ENCODE measurements around the gene RPL31.
"Not testable (repeated sequence)": the region's sequence is repeated elsewhere in the genome, so short reads cannot be mapped to it uniquely, and the experiment has no call there.

RPL31 gene

GRCh38 chr2:101047774-101048173, 45.7 kb downstream of the RPL31 start:
- Mint-ChIP-seq H3K4me1 (peaks cover 25% of the 10 kb centered on the region), H3K36me3 (ENCODE audit: low read depth) (peaks cover 37% of the 10 kb centered on the region), H3K27ac (peak overlapping the region; percentile 74), H3K4me3 (no peak overlapping the region), H3K9me3 (peaks cover 11% of the 10 kb centered on the region), H3K27me3 (ENCODE audit: low read depth, poor library complexity) (peaks cover 6% of the 10 kb centered on the region)
- no peak for DNase-seq
- TF ChIP-seq, protein P1, sequence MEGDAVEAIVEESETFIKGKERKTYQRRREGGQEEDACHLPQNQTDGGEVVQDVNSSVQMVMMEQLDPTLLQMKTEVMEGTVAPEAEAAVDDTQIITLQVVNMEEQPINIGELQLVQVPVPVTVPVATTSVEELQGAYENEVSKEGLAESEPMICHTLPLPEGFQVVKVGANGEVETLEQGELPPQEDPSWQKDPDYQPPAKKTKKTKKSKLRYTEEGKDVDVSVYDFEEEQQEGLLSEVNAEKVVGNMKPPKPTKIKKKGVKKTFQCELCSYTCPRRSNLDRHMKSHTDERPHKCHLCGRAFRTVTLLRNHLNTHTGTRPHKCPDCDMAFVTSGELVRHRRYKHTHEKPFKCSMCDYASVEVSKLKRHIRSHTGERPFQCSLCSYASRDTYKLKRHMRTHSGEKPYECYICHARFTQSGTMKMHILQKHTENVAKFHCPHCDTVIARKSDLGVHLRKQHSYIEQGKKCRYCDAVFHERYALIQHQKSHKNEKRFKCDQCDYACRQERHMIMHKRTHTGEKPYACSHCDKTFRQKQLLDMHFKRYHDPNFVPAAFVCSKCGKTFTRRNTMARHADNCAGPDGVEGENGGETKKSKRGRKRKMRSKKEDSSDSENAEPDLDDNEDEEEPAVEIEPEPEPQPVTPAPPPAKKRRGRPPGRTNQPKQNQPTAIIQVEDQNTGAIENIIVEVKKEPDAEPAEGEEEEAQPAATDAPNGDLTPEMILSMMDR (IDR thresholded peaks at IDR 0.05), result no peak

DNA sequence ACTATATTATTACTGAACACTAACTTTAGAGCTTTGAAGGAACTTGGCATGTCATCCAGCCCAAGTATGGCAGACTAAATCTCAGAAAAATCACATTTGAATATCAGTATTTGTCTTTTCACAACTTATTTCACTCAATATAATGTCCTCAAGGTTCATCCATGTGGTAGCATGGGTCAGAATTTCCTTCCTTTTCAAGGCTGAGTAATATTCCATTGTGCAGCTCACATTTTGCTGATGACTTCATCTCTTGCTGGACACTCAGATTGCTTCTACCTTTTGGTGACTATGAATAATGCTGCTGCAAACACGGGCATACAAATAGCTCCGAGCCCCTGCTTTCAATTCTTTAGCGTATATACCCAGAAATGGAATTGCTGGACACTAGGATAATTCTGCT, 46.7 kb downstream of the RPL31 start:
- H3K4me3 Mint-ChIP-seq, result no peak overlapping the region
- peaks cover 4% of the 10 kb centered on the region for H3K27me3 Mint-ChIP-seq (ENCODE audit: low read depth, poor library complexity)
- H3K9me3 Mint-ChIP-seq, result peaks cover 11% of the 10 kb centered on the region
- H3K4me1 Mint-ChIP-seq, result peaks cover 29% of the 10 kb centered on the region
- H3K36me3 Mint-ChIP-seq (ENCODE audit: low read depth), result peaks cover 37% of the 10 kb centered on the region
- DNase-seq, result no peak
- TF ChIP-seq, protein P1 (IDR thresholded peaks at IDR 0.05), result no peak
- no peak overlapping the region for H3K27ac Mint-ChIP-seq

DNA sequence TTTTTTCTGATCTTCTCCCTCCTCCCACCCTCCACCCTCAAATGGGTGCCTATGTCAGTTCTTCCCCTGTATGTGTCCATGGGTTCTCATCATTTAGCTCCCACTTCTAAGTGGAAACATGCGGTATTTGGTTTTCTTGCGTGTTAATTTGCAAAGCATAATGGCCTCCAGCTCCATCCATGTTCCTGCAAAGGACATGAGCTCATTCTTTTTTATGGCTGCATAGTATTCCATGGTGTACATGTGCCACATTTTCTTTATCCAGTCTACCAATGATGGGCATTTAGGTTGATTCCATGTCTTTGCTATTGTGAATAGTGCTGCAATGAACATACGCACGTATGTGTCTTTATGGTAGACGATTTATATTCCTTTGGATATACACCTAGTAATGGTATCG, 48.8 kb downstream of the RPL31 start:
- not testable (repeated sequence) for H3K4me3 Mint-ChIP-seq; H3K27ac Mint-ChIP-seq; DNase-seq; H3K27me3 Mint-ChIP-seq (ENCODE audit: low read depth, poor library complexity)
- Mint-ChIP-seq H3K9me3 (peaks cover 11% of the 10 kb centered on the region), H3K36me3 (ENCODE audit: low read depth) (peaks cover 37% of the 10 kb centered on the region), H3K4me1 (peaks cover 34% of the 10 kb centered on the region)

GRCh38 chr2:101052147-101052546, 50.1 kb downstream of the RPL31 start:
- peaks cover 45% of the 10 kb centered on the region for H3K36me3 Mint-ChIP-seq (ENCODE audit: low read depth)
- no peak for DNase-seq
- H3K9me3 Mint-ChIP-seq, result peaks cover 15% of the 10 kb centered on the region
- H3K4me3 Mint-ChIP-seq, result no peak overlapping the region
- peaks cover 4% of the 10 kb centered on the region for H3K27me3 Mint-ChIP-seq (ENCODE audit: low read depth, poor library complexity)
- no peak overlapping the region for H3K27ac Mint-ChIP-seq
- peaks cover 25% of the 10 kb centered on the region for H3K4me1 Mint-ChIP-seq
- TF ChIP-seq, protein P1 (IDR thresholded peaks at IDR 0.05), result no peak

DNA sequence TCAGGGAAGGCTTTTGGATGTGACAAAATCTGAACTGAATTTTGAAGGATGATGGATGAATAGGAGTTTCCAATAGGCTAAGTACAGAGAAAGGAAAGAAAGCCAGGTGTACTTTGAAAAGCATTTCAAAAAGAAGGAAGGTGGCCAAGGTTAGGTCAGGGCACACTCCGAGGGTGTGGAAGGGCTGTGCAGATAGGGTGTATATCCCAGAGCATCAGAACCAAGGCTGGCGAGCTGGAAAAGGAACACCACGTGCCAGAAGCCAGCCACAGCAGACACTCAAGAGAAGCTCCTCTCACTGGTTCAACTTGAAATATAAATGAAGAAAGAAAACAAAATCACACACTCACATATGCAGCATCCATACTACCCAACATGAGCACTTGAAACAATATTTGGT, 51.0 kb downstream of the RPL31 start:
- DNase-seq, result no peak
- TF ChIP-seq, protein P1 (IDR thresholded peaks at IDR 0.05), result no peak
- H3K36me3 Mint-ChIP-seq (ENCODE audit: low read depth), result peaks cover 51% of the 10 kb centered on the region
- no peak overlapping the region for H3K27ac Mint-ChIP-seq
- H3K9me3 Mint-ChIP-seq, result peaks cover 18% of the 10 kb centered on the region
- H3K4me1 Mint-ChIP-seq, result peaks cover 15% of the 10 kb centered on the region
- H3K27me3 Mint-ChIP-seq (ENCODE audit: low read depth, poor library complexity), result peaks cover 3% of the 10 kb centered on the region
- no peak overlapping the region for H3K4me3 Mint-ChIP-seq
